Fibroblast of lung (primary cell): ENCODE results near the gene LRRC49.

ENCODE experiments used
- EZH2 ChIP-seq: IDR thresholded peaks from 2 replicates; pipeline ENCODE4 v1.5.1; 2012; ENCODE audit warnings: low read length, control low read depth, mild to moderate bottlenecking; ENCODE audit errors: missing control alignments
- TF ChIP-seq, protein P1 (sequence below), 2 donors: IDR thresholded peaks in 1 of 2; conservative IDR thresholded peaks in 1 of 2; 1 replicate in 1 of 2; 2 replicates in 1 of 2; pipeline ENCODE4 v1.5.1; 2011 to 2012; ENCODE audit warnings: low read length in 2 of 2, control low read depth in 1 of 2, inconsistent platforms in 1 of 2, low read depth in 1 of 2, mild to moderate bottlenecking in 1 of 2

DNA sequence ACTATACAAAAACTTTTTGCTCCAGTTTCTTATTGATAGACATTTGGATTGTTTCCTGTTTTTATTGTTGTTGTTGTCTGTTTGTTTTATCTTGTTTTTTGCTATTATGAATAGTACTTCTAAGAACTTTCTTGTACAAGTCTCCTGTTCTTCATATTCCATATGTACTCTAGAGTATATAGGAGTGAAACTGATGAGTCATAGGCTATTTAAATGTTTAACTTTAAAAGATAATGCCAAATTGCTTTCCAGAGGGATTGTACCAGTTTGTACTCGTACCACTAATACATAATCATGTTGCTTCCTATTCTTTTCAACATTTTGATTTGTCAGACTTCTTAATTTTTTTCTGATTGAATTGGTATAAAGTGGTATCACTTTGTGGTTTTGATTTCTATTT lies 19.6 kb downstream of the LRRC49 start:
- TF ChIP-seq, protein P1, sequence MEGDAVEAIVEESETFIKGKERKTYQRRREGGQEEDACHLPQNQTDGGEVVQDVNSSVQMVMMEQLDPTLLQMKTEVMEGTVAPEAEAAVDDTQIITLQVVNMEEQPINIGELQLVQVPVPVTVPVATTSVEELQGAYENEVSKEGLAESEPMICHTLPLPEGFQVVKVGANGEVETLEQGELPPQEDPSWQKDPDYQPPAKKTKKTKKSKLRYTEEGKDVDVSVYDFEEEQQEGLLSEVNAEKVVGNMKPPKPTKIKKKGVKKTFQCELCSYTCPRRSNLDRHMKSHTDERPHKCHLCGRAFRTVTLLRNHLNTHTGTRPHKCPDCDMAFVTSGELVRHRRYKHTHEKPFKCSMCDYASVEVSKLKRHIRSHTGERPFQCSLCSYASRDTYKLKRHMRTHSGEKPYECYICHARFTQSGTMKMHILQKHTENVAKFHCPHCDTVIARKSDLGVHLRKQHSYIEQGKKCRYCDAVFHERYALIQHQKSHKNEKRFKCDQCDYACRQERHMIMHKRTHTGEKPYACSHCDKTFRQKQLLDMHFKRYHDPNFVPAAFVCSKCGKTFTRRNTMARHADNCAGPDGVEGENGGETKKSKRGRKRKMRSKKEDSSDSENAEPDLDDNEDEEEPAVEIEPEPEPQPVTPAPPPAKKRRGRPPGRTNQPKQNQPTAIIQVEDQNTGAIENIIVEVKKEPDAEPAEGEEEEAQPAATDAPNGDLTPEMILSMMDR (conservative IDR thresholded peaks at IDR 0.05 in 1 of 2, IDR thresholded peaks at IDR 0.05 in 1 of 2; ENCODE audit: low read depth in 1 of 2, low read length in 2 of 2) = no peak
- no peak for TF ChIP-seq EZH2
